Thoracic aorta (tissue), 2 donors: Measurements from ENCODE around the gene POM121L12. TPM values are rescaled to one million over a fixed set of nuclear protein-coding genes. Genes with fewer than 3 reads are reported as not detected.

Source experiments
- ATAC-seq: fragments of 150-250 bp; one replicate; pipeline ENCODE4 v1.8.0; 2017; ENCODE audit warnings: low read depth; ENCODE audit not compliant: insufficient number of reproducible peaks, low FRiP score
- DNase-seq: peaks from one replicate; pipeline ENCODE4 v3.0.0-alpha.2; 2020; ENCODE audit warnings: low spot score
- H3K27ac ChIP-seq, 2 donors: fragments of 200-600 bp; sonication (generic); 1 replicate in 1 of 2; 2 replicates in 1 of 2; pipeline ENCODE4 v1.5.1; 2016; ENCODE audit warnings: mild to moderate bottlenecking in 2 of 2, moderate library complexity in 2 of 2
- H3K27me3 ChIP-seq: fragments of 200-600 bp; sonication (generic); replicated peaks from 2 replicates; pipeline ENCODE4 v1.6.0; 2016; ENCODE audit warnings: mild to moderate bottlenecking; ENCODE audit not compliant: insufficient read depth
- H3K36me3 ChIP-seq: fragments of 200-600 bp; sonication (generic); one replicate; pipeline ENCODE4 v1.5.1; 2016
- H3K4me1 ChIP-seq, 2 donors: fragments of 200-600 bp; sonication (generic); 1 replicate in 1 of 2; 2 replicates in 1 of 2; pipeline versions ENCODE4 v1.5.1 to v1.6.0; 2016; ENCODE audit warnings: low read depth in 2 of 2, mild to moderate bottlenecking in 1 of 2; ENCODE audit not compliant: control insufficient read depth in 1 of 2
- H3K4me3 ChIP-seq: fragments of 200-600 bp; sonication (generic); 2 replicates; pipeline ENCODE4 v1.5.1; 2016; ENCODE audit warnings: mild to moderate bottlenecking
- H3K9me3 ChIP-seq: fragments of 200-600 bp; sonication (generic); 2 replicates; pipeline ENCODE4 v1.5.1; 2016
- total RNA-seq, 2 donors: library from RNA; depleted of rRNA; stranded (reverse); fragments of >200 nt; gene quantifications; one replicate each; pipeline versions ENCODE4 v1.1.0 to v1.2.3, GENCODE V29; 2016
- TF ChIP-seq, protein P1 (sequence below): fragments of 200-600 bp; sonication (generic); IDR thresholded peaks from one replicate; pipeline ENCODE4 v1.5.1; 2019; ENCODE audit warnings: antibody characterized with exemption

Gene POM121L12
- total RNA-seq, 2 donors from 2014 or later = not detected

DNA sequence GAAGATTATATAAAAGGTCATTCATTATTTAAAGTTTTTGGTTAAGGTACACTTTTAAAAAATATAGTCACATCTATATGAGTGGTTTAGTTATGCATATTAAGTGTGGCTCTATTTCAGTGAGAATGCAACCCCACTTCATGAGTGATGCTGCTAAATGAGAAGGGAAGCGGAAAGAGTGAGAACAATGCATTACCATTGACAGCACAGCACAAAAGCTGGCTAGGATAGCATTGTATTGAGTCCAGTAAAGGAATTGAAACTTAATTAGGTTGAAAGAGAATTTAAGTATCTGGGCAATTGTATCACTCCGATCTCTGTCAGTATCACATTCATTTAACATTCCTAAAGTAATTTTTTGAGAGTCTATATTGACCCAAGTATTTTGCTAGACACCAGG is 13.2 kb downstream of the POM121L12 start:
- no peak overlapping the region for H3K27ac ChIP-seq
- ATAC-seq = no peak
- no peak for DNase-seq
- H3K27me3 ChIP-seq = no peaks in the 10 kb centered on the region
- no peaks in the 10 kb centered on the region for H3K4me1 ChIP-seq
- no peaks in the 10 kb centered on the region for H3K36me3 ChIP-seq
- TF ChIP-seq, protein P1, sequence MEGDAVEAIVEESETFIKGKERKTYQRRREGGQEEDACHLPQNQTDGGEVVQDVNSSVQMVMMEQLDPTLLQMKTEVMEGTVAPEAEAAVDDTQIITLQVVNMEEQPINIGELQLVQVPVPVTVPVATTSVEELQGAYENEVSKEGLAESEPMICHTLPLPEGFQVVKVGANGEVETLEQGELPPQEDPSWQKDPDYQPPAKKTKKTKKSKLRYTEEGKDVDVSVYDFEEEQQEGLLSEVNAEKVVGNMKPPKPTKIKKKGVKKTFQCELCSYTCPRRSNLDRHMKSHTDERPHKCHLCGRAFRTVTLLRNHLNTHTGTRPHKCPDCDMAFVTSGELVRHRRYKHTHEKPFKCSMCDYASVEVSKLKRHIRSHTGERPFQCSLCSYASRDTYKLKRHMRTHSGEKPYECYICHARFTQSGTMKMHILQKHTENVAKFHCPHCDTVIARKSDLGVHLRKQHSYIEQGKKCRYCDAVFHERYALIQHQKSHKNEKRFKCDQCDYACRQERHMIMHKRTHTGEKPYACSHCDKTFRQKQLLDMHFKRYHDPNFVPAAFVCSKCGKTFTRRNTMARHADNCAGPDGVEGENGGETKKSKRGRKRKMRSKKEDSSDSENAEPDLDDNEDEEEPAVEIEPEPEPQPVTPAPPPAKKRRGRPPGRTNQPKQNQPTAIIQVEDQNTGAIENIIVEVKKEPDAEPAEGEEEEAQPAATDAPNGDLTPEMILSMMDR = no peak
- H3K9me3 ChIP-seq = no peaks in the 10 kb centered on the region
- H3K4me3 ChIP-seq = no peak overlapping the region

DNA sequence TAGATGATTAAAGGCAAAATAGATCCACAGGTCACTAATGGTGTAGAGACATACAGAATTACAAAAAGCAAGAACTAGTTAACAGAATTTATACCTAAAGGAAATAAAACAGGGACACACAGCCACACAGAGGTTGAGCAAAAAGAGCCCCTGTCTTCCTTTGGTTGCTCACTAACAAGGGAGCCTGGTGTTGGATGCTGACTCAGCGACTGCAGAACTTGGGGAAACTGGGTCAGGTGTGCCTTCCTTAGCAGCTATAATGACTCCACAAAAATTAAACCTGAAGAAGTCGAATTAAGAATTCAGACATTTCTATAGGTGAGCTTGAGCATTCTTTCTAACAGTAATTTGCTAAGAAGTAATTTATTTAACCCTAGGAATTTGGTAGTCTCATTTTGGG is 15.0 kb downstream of the POM121L12 start:
- TF ChIP-seq, protein P1 = no peak

DNA sequence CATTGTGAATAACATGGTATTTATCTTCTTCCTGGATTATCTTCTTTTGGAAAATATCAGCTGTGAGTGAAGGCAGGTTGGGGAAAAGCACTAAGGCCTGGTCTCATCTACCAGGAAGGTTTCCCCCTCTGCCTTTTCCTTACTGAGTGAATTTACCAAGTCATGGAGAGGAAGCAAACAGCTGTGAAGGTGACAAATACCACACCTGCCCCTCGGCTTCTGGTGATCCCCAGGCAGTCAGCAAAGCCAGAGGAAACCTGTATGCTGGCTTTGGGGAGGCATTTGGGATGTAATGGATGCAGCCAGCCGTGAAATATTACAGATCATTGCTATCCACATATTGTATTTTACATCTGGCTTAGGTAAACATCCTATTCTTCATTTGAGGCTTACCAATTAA is 24.2 kb downstream of the POM121L12 start:
- Histone ChIP-seq H3K4me3 (no peak overlapping the region), H3K9me3 (no peaks in the 10 kb centered on the region), H3K27me3 (no peaks in the 10 kb centered on the region), H3K36me3 (no peaks in the 10 kb centered on the region), H3K27ac (no peak overlapping the region), H3K4me1 (no peaks in the 10 kb centered on the region)
- TF ChIP-seq, protein P1 = no peak
- ATAC-seq (no peak), DNase-seq (no peak)

More for the DNA sequence above, 15.0 kb downstream of the POM121L12 start:
- no peak overlapping the region for H3K4me3 ChIP-seq
- H3K9me3 ChIP-seq = no peaks in the 10 kb centered on the region
- no peak overlapping the region for H3K27ac ChIP-seq
- ATAC-seq (no peak), DNase-seq (no peak)
- no peaks in the 10 kb centered on the region for H3K27me3 ChIP-seq
- H3K4me1 ChIP-seq = no peaks in the 10 kb centered on the region
- H3K36me3 ChIP-seq = no peaks in the 10 kb centered on the region

DNA sequence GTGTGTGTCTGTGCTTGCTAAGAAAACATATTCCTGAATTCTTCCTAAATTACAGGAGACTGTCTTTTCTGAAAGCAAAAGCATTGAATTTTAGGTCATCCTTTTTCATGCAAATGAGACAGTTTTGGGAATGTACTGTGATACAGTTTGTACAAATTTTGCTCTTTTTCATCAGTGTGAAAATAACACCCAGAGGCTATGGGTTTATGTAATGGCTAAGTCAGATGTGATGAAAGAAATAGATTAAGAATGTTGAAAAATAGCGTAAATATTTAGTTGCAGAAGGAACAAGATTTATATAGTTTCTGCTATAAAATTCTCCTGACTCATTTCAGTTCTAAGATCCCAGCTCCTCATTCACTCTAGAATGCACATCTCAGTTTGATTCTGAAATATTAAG is 24.6 kb downstream of the POM121L12 start:
- H3K4me1 ChIP-seq = no peaks in the 10 kb centered on the region
- TF ChIP-seq, protein P1 = no peak
- H3K27me3 ChIP-seq = no peaks in the 10 kb centered on the region
- no peak overlapping the region for H3K4me3 ChIP-seq
- ATAC-seq = no peak
- H3K9me3 ChIP-seq = no peaks in the 10 kb centered on the region
- DNase-seq = no peak
- H3K27ac ChIP-seq = no peak overlapping the region
- no peaks in the 10 kb centered on the region for H3K36me3 ChIP-seq

DNA sequence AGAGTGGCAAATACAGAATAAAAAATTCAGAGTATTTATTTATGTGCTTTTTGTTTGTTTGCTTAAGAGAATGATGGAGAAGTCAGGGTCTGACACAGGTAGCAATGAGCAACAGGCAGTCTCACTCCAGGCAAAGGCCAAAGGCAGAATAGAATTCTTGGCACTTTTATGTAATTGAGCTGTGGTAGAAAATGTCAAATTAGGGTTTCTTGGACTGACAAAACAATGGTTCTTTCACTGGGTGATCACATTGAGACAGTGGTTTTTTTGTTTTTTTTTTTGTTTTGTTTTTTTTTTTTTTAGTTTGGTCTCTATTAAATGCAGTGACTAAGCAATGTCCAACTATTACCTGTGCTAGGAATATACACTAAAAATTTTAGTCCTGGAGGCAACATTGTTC is 27.4 kb downstream of the POM121L12 start:
- Histone ChIP-seq H3K27ac (no peak overlapping the region), H3K4me3 (no peak overlapping the region), H3K36me3 (no peaks in the 10 kb centered on the region), H3K27me3 (no peaks in the 10 kb centered on the region), H3K4me1 (no peaks in the 10 kb centered on the region), H3K9me3 (no peaks in the 10 kb centered on the region)
- TF ChIP-seq, protein P1 = no peak
- ATAC-seq = no peak
- no peak for DNase-seq
